ENCODE results near the gene P4HA2. TPM values are rescaled to one million over a fixed set of nuclear protein-coding genes. Genes with fewer than 3 reads are reported as not detected.

Gene P4HA2
- total RNA-seq, 1 donor from 2014 or later: 79.0 TPM

DNA sequence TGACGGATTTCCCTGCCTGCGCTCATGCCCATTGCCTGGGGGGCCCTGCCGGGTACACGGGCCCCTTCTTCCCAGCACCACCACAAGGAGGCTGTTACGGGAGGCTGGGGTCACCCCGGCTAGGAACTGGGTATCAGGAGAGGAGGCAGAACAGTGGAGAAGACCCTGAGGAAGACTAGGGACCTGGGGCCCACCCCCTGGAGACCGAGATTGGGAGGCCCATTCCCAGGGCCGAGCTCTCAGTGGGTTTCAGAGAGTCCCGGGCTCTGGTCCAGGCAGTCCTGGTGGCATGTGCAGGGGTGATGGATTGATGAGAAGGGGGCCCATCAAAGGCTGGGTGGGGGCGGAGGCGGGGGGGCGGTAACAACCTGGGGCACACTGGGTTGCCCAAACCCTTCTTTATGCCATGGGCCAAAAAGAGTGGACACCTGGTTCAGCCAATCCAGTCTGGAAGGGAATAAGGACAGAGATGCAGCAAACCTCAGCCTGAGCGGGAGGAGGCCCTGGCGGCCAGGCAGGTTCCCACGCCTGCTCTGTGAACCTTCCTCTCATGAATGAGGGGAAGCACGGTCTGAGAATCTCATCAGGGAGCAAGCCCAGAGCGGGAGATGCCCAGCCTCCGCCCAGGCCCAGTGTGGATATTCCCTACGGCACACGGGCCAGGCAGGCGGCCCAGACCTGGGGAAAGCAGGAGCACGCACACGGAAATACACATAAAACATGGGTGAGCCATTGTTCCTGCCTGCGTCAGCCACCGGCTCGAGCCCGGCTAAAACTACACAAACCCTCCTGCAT lies 785 bp upstream of the P4HA2 start:
- peak overlapping the region; percentile 87 for H3K27ac ChIP-seq
- ATAC-seq: no peak
- peak; percentile 45 for DNase-seq
- intact Hi-C loops (cut with DNase I): no loop called here
- TF ChIP-seq, protein P1, sequence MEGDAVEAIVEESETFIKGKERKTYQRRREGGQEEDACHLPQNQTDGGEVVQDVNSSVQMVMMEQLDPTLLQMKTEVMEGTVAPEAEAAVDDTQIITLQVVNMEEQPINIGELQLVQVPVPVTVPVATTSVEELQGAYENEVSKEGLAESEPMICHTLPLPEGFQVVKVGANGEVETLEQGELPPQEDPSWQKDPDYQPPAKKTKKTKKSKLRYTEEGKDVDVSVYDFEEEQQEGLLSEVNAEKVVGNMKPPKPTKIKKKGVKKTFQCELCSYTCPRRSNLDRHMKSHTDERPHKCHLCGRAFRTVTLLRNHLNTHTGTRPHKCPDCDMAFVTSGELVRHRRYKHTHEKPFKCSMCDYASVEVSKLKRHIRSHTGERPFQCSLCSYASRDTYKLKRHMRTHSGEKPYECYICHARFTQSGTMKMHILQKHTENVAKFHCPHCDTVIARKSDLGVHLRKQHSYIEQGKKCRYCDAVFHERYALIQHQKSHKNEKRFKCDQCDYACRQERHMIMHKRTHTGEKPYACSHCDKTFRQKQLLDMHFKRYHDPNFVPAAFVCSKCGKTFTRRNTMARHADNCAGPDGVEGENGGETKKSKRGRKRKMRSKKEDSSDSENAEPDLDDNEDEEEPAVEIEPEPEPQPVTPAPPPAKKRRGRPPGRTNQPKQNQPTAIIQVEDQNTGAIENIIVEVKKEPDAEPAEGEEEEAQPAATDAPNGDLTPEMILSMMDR (IDR thresholded peaks at IDR 0.05): no peak
- peak overlapping the region; percentile 87 for H3K4me3 ChIP-seq
- H3K4me1 ChIP-seq: peaks cover 19% of the 10 kb centered on the region
- H3K9me3 ChIP-seq: no peaks in the 10 kb centered on the region
- H3K36me3 ChIP-seq: no peaks in the 10 kb centered on the region
- H3K27me3 ChIP-seq: no peaks in the 10 kb centered on the region

DNA sequence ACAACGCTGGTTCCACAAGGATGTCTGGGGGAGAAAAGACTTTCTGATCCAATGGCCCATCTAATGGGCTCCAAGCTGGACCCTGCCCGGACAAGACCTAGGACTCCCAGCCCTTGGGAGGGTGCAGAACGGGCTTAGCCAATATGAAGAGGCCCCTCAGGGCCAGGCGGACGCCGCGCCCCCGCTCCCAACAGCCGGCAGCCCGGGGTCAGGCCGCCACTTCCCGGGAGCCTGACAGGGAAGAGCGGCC lies 493 bp downstream of the P4HA2 start:
- peak overlapping the region; percentile 87 for H3K4me3 ChIP-seq
- TF ChIP-seq, protein P1 (IDR thresholded peaks at IDR 0.05): peak; percentile 23
- DNase-seq (no peak), ATAC-seq (no peak)
- peaks cover 19% of the 10 kb centered on the region for H3K4me1 ChIP-seq
- no peaks in the 10 kb centered on the region for H3K9me3 ChIP-seq
- intact Hi-C loops (cut with DNase I): no loop called here
- peak overlapping the region; percentile 87 for H3K27ac ChIP-seq
- no peaks in the 10 kb centered on the region for H3K27me3 ChIP-seq
- H3K36me3 ChIP-seq: no peaks in the 10 kb centered on the region

DNA sequence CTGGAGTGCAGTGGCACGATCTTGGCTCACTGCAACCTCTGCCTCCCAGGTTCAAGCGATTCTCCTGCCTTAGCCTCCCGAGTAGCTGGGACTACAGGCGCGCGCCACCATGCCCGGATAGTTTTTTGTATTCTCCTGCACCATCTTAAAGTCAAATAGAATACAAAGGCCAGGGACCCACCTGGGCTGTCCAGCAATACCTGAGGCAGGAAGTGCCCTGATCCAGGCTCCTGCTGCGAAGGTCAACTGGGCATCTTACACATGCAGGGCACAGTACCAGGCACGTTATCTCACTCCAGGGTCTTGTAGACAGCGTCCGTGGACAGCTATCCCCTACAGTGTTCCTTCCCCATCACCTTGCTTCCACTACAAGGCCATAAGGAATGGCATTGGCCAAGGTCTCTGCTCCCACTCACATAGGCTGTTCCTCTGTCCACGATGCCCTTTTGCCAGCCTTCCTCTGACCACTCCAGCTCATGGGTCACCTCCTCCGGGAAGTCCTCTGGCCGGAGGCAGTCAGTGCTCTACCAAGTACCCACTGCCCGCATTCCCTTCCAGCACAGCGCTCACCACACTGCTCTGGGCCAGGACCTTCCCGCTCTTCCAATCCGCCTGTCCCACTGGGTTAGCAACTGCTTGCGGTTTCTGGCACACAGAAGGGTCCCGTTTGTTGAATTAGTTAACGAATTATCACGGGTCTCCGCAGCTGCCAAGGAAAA lies 978 bp downstream of the P4HA2 start:
- no peaks in the 10 kb centered on the region for H3K36me3 ChIP-seq
- intact Hi-C loops (cut with DNase I): no loop called here
- TF ChIP-seq, protein P1 (IDR thresholded peaks at IDR 0.05): no peak
- peak overlapping the region; percentile 87 for H3K27ac ChIP-seq
- no peaks in the 10 kb centered on the region for H3K9me3 ChIP-seq
- ATAC-seq (peak; percentile 7), DNase-seq (peak; percentile 68)
- H3K4me1 ChIP-seq: peaks cover 19% of the 10 kb centered on the region
- H3K27me3 ChIP-seq: no peaks in the 10 kb centered on the region
- peak overlapping the region; percentile 87 for H3K4me3 ChIP-seq

DNA sequence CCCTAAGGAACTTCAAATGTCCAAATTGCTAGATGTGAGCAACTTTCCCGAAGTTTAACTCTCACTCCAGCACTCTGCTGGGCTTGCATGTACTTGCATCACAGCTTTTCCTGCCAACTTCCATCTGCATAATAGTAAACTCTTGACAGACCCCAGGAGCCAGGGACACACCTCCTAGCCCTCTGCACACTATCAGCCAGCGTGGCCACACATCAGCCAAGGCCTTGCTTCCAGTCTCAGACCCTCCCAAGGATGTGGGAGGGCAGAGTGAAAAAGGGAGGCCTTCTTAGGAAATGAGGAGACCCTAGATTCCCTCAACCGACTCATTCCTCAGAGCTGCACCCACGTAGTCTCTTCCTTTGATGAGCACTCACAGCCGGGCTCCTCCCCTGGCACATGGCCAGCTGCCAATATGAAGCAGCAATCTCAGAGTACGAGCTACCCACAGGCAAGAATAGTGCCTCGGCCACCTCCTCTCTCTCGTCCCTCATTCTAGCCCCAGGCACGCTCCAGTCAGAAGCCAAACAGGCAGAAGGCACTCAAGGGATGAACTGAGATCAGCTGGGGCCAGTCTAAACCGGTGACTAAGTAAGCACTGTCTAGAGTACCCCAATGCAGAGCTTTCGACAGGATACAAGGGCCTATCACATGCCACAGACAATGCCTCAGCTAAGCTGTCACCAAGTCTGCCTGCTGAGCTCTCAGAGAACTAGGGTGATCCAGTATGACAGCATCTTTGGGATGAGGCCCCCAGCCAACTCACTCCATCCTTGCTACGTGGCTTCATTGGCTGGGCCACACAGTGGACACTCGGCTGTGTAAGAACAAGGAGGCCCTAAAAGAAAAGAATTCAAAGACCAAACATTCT lies 2.3 kb downstream of the P4HA2 start:
- H3K9me3 ChIP-seq: no peaks in the 10 kb centered on the region
- intact Hi-C loops (cut with DNase I): no loop called here
- no peaks in the 10 kb centered on the region for H3K36me3 ChIP-seq
- TF ChIP-seq, protein P1 (IDR thresholded peaks at IDR 0.05): no peak
- H3K27ac ChIP-seq: peak overlapping the region; percentile 53
- no peaks in the 10 kb centered on the region for H3K27me3 ChIP-seq
- H3K4me3 ChIP-seq: peak overlapping the region; percentile 87
- DNase-seq (peak; percentile 69), ATAC-seq (no peak)
- peaks cover 26% of the 10 kb centered on the region for H3K4me1 ChIP-seq

DNA sequence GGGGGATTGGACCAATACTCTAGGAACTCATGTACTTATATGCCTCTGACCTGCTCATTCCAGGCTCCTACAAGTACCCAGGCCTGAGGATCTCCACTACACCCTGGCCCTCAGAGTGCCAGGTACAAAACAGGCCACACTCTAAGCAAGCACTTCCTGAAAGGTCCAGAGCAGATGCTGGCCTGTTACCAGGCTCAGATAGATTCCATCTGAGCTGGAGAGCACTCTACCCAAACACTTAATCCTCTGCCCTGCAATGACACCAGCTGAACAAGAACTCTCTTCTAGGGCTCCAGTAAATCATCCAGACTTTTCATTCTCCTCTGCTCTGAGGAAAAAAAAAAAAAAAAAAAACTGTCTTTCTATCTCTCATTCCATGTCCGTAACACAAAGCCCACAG lies 2.9 kb downstream of the P4HA2 start:
- TF ChIP-seq, protein P1 (IDR thresholded peaks at IDR 0.05): no peak
- peak overlapping the region; percentile 53 for H3K27ac ChIP-seq
- peak; percentile 39 for DNase-seq
- no peaks in the 10 kb centered on the region for H3K9me3 ChIP-seq
- H3K27me3 ChIP-seq: no peaks in the 10 kb centered on the region
- intact Hi-C loops (cut with DNase I): no loop called here
- peak overlapping the region; percentile 87 for H3K4me3 ChIP-seq
- ATAC-seq: peak; percentile 57
- no peaks in the 10 kb centered on the region for H3K36me3 ChIP-seq
- H3K4me1 ChIP-seq: peaks cover 29% of the 10 kb centered on the region

Measured in upper lobe of right lung (tissue), 1 donor.